Measurements from ENCODE around the gene SGK1.

Gene SGK1

GRCh38 chr6:134138226-134138975 lies 179.5 kb downstream of the SGK1 start:
- TF ChIP-seq CTCF (IDR thresholded peaks at IDR 0.05; ENCODE audit: low read length) (no peak), EZH2 (IDR thresholded peaks at IDR 0.05; ENCODE audit: borderline replicate concordance, low read length) (no peak)
- Histone ChIP-seq H3K9me3 (ENCODE audit: low read length) (no peaks in the 10 kb centered on the region), H3K27me3 (ENCODE audit: insufficient read depth, low read length) (no peaks in the 10 kb centered on the region)

GRCh38 chr6:134134654-134135053 lies 183.3 kb downstream of the SGK1 start:
- Histone ChIP-seq H3K9me2 (ENCODE audit: low read depth, low read length) (no peaks in the 10 kb centered on the region), H3K36me3 (ENCODE audit: insufficient read depth, low read length) (no peaks in the 10 kb centered on the region), H3K4me2 (ENCODE audit: low read length) (no peak overlapping the region), H3K9me3 (ENCODE audit: low read length) (no peaks in the 10 kb centered on the region), H3K9ac (ENCODE audit: low read length) (no peak overlapping the region), H3K79me2 (ENCODE audit: insufficient read depth, low read length) (no peaks in the 10 kb centered on the region), H2AFZ (ENCODE audit: low read length) (no peak overlapping the region), H3K27me3 (ENCODE audit: insufficient read depth, low read length) (no peaks in the 10 kb centered on the region), H3K4me3 (ENCODE audit: low read depth, low read length, poor library complexity, severe bottlenecking) (no peak overlapping the region), H3F3A (ENCODE audit: insufficient read depth, low read length) (no peaks in the 10 kb centered on the region), H3K27ac (ENCODE audit: low read depth, low read length, poor library complexity, severe bottlenecking) (no peak overlapping the region), H4K20me1 (ENCODE audit: insufficient read depth, low read length) (no peaks in the 10 kb centered on the region), H3K4me1 (ENCODE audit: insufficient read depth, low read length, severe bottlenecking) (no peaks in the 10 kb centered on the region)
- TF ChIP-seq CTCF (IDR thresholded peaks at IDR 0.05; ENCODE audit: low read length) (no peak), EZH2 (IDR thresholded peaks at IDR 0.05; ENCODE audit: borderline replicate concordance, low read length) (no peak)

More at GRCh38 chr6:134138226-134138975, 179.5 kb downstream of the SGK1 start:
- no peaks in the 10 kb centered on the region for H3K9me2 ChIP-seq (ENCODE audit: low read depth, low read length)
- H2AFZ ChIP-seq (ENCODE audit: low read length) = no peak overlapping the region
- no peak overlapping the region for H3K27ac ChIP-seq (ENCODE audit: low read depth, low read length, poor library complexity, severe bottlenecking)
- H3K36me3 ChIP-seq (ENCODE audit: insufficient read depth, low read length) = no peaks in the 10 kb centered on the region
- H3K4me3 ChIP-seq (ENCODE audit: low read depth, low read length, poor library complexity, severe bottlenecking) = no peak overlapping the region
- H3K79me2 ChIP-seq (ENCODE audit: insufficient read depth, low read length) = no peaks in the 10 kb centered on the region
- no peaks in the 10 kb centered on the region for H4K20me1 ChIP-seq (ENCODE audit: insufficient read depth, low read length)
- H3F3A ChIP-seq (ENCODE audit: insufficient read depth, low read length) = no peaks in the 10 kb centered on the region
- H3K4me1 ChIP-seq (ENCODE audit: insufficient read depth, low read length, severe bottlenecking) = no peaks in the 10 kb centered on the region
- no peak overlapping the region for H3K9ac ChIP-seq (ENCODE audit: low read length)
- no peak overlapping the region for H3K4me2 ChIP-seq (ENCODE audit: low read length)

- Histone ChIP-seq H3K9me2 (ENCODE audit: low read depth, low read length) (no peaks in the 10 kb centered on the region), H4K20me1 (ENCODE audit: insufficient read depth, low read length) (no peaks in the 10 kb centered on the region), H3K4me3 (ENCODE audit: low read depth, low read length, poor library complexity, severe bottlenecking) (no peak overlapping the region), H3K27me3 (ENCODE audit: insufficient read depth, low read length) (no peaks in the 10 kb centered on the region), H3K27ac (ENCODE audit: low read depth, low read length, poor library complexity, severe bottlenecking) (no peak overlapping the region), H2AFZ (ENCODE audit: low read length) (no peak overlapping the region), H3K4me2 (ENCODE audit: low read length) (no peak overlapping the region), H3K9me3 (ENCODE audit: low read length) (no peaks in the 10 kb centered on the region), H3F3A (ENCODE audit: insufficient read depth, low read length) (no peaks in the 10 kb centered on the region), H3K79me2 (ENCODE audit: insufficient read depth, low read length) (no peaks in the 10 kb centered on the region), H3K9ac (ENCODE audit: low read length) (no peak overlapping the region), H3K36me3 (ENCODE audit: insufficient read depth, low read length) (no peaks in the 10 kb centered on the region), H3K4me1 (ENCODE audit: insufficient read depth, low read length, severe bottlenecking) (no peaks in the 10 kb centered on the region)
- TF ChIP-seq EZH2 (IDR thresholded peaks at IDR 0.05; ENCODE audit: borderline replicate concordance, low read length) (no peak), CTCF (IDR thresholded peaks at IDR 0.05; ENCODE audit: low read length) (no peak)
Observed at GRCh38 chr6:134132494-134133141, 185.3 kb downstream of the SGK1 start.
